SK-N-SH (cell line): Measurements from ENCODE around the gene STRIP2.

Experiments used
- POLR2AphosphoS5 ChIP-seq: IDR thresholded peaks from 2 replicates; pipeline ENCODE4 v1.6.1; 2012; ENCODE audit warnings: low read depth, low read length
- TF ChIP-seq, protein P1 (sequence below): fragments of 200-600 bp; sonication (generic); IDR thresholded peaks from 2 replicates; pipeline ENCODE4 v1.6.1; 2017; ENCODE audit warnings: antibody characterized with exemption, mild to moderate bottlenecking, moderate library complexity

DNA sequence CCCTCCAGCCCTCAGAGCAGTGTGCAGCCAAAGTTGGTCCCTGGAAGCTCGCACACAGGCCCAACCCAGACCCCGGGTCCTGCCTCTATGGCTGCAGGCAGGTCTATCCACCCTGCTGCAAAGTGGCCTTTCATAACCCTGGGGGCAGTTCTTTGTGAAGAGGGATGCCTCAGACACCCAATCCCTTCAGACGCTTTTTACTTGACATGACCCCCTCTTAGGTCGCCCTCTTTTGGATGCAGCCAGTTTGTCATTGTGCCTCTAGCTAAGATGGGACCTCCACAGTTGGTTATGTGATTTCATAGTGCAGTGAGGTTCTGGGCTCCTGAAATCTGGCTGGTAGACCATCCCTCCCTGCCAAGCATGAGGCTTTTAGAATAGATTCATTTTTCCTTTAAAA lies 95.4 kb downstream of the STRIP2 start:
- no peak for TF ChIP-seq POLR2AphosphoS5
- TF ChIP-seq, protein P1, sequence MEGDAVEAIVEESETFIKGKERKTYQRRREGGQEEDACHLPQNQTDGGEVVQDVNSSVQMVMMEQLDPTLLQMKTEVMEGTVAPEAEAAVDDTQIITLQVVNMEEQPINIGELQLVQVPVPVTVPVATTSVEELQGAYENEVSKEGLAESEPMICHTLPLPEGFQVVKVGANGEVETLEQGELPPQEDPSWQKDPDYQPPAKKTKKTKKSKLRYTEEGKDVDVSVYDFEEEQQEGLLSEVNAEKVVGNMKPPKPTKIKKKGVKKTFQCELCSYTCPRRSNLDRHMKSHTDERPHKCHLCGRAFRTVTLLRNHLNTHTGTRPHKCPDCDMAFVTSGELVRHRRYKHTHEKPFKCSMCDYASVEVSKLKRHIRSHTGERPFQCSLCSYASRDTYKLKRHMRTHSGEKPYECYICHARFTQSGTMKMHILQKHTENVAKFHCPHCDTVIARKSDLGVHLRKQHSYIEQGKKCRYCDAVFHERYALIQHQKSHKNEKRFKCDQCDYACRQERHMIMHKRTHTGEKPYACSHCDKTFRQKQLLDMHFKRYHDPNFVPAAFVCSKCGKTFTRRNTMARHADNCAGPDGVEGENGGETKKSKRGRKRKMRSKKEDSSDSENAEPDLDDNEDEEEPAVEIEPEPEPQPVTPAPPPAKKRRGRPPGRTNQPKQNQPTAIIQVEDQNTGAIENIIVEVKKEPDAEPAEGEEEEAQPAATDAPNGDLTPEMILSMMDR, result no peak
